GM18511 (cell line): ENCODE measurements around the gene PITPNM3.
"Not testable (repeated sequence)": the region's sequence is repeated elsewhere in the genome, so short reads cannot be mapped to it uniquely, and the experiment has no call there.

Experiments
- ATAC-seq: cut with Tn5 transposase; IDR thresholded peaks from one replicate; pipeline ENCODE4 v1.9.1; 2021; ENCODE audit warnings: mild to moderate bottlenecking, moderate library complexity; ENCODE audit not compliant: unreplicated experiment

The PITPNM3 gene

DNA sequence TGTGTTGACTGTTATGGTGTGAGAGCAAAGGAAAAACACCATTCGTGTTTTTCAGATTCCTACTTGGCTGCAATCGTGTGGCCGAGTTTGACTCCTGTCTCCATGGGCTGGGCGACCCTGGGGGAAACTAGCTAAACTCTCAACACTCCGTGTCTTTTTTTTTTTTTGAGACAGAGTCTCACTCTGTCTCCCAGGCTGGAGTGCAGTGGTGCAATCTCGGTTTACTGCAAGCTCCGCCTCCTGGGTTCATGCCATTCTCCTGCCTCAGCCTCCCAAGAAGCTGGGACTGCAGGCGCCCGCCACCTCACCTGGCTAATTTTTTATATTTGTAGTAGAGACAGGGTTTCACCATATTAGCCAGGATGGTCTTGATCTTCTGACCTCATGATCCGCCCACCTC, 73.6 kb downstream of the PITPNM3 start:
- not testable (repeated sequence) for ATAC-seq

DNA sequence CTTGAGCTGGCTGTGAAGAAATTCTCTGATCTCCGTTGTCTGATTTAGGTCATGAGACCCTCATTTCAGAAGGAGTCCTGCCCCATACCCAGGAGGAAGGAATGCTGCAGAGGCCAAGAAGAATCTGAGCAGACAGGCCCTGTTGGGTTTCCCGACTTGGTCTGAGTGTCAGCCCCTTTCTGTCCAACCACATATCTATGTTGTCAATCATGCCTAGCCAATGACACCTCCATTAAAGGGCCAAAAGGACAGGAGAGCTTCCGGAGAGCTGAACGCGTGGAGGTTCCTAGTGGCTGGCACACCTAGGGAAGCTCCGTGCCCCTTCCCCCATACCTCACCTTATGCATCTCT, 74.3 kb downstream of the PITPNM3 start:
- no peak for ATAC-seq

DNA sequence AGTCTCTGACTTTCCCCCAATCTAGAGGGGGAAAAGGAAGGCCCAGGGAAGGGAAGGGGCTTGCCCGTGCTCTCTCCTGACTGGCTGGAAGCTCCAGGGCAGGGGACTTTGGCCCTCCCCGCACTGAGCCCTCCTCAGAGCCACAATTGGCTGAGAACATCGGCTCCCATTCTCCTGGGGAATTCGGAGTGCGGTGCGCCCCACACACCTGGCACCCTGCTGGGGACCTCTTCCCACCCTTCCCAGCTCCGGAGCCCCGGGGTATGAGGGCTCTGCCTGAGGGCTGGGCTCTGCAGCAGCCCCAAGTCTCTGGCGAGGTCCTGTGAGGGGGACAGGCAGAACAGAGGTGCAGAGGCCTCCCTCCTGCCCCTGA, 76.1 kb downstream of the PITPNM3 start:
- no peak for ATAC-seq

DNA sequence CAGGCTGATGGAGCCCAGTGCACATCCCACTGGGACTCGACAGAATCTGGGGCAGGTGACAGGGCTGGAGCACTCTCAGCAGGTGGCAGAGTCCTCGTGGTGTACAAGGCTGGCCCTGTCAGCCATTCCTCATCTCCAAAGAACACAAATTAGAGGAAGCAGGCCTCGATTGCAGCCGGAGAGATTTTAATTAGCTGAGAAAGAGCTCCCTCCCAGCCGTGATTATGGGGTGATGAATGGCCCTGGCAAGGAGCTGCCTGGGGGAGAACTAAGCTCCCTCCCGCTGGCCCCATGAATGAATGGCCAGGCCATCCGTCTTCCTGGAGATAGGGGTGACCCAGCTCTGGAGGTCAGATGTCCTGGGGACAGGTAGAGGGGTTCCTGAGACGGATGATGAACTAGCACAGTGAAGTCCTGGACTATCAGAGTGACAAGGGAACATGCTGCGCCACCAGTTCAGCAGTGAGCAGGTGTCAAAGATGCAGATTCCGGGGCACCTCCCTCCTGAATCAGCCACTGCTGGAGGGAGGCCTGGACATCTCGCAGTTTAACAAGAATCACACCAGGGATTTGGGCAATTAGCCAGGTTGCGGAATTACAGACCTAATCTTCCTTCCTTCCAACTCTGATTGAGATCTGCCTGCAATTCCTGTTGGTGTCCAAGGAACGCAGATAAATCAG, 76.6 kb downstream of the PITPNM3 start:
- ATAC-seq: no peak

DNA sequence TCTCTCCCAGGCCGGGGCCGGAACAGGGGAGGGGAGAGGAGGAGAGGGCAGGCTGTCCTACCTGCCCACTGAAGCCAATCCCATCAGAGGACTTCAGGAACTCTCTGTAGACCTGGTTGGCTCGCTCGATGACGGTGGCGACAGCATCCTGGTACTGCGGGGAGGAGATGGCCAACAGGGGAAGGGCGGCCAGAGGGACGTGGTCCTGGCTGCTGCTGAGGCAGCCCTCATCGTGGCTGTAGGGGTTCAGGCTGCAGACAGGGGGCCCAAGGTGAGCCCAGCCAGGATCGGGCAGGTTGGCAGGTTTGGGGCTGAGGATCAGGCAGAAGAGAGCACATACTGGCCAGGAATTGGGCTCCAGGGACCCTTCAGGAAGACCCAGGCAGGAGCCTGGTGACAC, 77.9 kb downstream of the PITPNM3 start:
- ATAC-seq: no peak

DNA sequence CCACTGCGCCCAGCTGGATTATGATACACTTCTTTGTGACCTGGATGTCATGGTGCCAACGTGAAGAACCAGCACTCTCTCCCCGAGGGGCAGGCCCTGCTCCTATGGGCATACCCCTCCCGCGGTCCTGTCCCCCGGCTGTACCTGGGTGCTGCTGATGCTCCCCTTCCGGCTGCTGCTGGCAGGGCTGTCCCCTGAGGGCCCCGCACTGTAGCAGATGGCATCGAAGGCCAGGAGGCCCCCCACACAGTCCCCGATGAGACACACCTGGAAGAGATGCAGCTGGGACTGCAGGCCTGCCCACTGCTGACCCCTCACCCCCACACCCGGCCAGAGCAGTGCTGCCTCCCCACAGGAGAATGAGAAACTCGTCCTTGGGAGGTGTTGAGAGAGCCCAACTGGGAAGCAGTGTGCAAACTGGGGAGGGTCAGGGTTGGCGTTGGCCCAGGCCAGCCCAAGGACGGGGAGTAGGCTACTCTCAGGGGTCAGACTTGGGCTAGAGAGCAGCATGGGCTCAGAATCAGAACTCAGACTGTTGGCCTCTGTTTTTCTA, 78.4 kb downstream of the PITPNM3 start:
- no peak for ATAC-seq

DNA sequence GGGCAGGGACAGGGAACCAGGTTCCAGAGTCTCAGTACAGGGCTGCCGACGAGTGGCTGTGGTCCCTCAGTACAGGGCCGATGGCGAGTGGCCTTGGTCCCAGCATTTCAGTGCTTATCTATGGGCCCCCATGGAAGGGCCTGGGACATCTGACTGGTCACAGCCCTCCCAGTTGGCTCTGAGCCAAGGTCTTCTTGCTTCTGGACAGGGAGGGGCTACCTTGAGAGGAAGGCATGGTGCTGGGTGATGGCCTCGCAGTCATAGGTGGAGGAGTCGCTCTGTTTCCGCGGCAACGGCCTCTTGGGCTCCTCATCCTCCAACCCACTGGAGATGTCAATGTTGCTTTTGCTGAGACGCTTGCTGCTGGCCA, 79.6 kb downstream of the PITPNM3 start:
- no peak for ATAC-seq

DNA sequence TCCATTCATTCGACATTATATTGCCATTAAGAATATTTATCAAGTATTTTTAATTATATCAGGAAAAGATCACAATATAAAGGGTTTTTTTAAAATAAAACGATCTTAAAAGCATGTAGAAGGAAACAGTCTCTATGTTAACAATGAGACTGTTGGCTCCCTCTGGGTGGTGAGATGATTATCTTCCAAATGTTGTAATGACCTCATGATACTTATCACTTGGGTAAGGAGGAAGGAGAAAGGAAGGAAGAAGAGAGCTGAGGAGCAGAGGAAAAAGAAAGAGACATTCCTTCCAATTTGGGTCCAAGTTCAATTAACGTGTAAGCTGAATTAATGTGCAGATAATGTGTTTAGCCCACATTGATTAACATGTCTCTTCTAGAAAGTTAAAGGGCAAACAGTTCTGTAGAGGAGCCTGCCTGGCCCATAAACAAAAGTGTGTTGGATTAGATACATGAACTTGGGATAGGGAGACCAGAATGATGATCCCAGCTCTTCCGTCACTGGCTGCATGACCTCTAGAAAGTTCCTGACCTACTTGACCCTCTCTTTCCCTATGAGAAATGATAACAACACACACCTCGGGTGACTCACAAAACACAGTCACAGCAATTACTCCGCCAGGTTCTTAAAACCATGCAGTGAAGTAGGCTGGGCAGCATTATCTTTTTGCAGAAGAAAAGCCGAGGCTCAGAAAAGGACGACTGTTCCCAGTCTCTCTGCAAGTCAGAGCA, 80.1 kb downstream of the PITPNM3 start:
- ATAC-seq: no peak

DNA sequence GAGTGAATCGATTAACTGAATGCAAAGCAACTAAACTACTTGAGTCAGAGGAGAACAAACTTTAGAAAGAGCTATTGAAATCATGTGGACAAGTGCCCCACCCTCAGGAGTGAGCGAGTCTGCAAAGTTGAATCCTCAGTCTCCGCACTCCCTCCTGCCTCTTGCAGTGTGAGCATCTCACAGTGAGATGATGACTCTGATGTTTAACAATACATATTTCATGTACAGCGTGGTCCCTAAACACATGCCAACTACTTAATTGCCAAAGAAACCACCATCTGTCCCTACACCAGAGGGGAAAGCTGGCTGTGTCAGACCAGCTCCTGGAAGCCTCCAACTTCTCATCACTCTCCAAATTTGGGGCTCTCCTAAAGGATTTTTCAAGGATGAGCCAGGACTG, 80.9 kb downstream of the PITPNM3 start:
- no peak for ATAC-seq

DNA sequence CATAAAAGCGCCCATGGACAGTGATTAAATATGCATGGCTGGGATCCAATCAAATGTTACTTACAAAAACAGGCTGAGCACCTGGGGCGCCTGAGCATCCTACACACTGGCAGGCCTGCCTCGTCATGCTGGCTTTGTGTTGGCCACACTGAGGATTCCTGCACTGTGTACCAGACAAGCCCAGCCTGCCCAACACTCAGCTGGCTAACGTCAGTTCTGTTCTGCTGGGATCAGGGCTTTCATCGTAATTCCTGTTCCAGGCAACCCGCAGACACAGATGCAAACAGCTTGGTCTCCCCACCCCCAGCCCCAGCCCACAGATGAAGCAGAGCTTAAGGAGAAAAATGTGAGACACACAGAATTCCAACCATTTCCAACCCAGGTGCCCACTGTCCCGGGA, 81.4 kb downstream of the PITPNM3 start:
- ATAC-seq: no peak

DNA sequence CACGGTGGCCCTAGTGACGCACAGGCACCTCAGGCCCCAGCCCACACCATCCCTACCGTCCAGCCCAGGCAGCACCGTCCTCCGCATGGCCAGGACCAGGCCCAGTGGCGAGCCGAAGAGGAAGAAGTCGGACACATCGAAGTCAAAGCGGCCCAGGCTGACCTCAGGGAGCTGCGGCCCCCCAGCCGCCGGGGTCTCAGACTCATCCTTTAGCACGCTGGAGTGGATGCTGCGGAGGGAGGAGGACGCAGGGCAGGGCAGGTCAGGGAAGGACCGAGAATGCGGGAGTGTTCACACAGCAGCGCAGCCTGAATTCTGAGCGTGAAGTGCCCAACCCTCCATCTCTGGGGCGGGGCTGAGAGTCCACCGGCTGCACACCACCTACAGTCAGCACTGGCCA, 82.0 kb downstream of the PITPNM3 start:
- no peak for ATAC-seq

DNA sequence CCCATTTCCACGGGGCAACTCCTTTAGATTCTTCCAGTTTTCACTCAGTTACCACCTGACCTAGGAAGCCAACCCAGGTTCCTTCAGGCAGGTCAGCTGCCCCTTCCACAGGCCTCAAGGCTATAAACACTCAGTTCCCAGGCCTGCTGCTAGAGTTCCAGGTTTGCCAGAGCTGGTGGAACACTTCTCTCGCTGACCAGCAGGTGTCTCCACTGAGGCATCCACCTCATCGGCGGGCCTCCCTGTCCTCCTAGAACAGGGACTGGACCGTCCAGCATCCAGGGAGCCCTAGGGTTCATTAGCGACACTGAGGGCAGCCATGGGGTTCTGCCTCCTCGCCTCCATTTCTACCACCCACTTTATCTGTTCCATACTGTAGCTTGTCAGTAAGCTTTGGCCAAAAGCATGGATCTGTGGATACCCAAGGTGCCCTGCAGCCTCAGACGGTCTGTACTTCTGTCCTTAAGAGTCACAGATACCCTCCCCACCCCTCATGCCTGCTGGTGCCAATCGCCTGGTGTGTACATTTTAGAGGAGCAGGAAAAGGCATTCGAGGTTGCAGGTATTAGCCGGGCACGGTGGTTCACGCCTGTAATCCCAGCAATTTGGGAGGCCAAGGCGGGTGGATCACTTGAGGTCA, 83.1 kb downstream of the PITPNM3 start:
- peak; percentile 50 for ATAC-seq

DNA sequence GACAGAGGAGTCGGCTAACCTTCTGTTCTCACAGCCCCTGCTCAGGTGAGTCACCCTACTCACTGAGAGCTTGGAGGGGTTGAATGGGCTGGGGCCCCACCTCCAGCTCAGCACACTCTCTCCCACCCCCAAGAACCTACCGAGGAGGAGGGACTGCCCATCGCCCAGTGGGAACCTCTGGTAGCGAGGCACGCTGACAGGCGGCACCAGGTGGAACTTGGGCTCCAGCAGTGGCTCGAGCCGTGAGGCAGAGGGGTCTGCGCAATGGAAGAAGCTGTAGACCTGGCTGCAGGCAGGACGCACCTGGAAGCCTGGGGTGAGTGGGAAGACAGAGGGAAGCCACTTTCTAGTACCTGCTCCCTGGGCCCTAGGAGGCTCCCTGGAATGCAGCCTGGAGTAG, 83.8 kb downstream of the PITPNM3 start:
- ATAC-seq: no peak

DNA sequence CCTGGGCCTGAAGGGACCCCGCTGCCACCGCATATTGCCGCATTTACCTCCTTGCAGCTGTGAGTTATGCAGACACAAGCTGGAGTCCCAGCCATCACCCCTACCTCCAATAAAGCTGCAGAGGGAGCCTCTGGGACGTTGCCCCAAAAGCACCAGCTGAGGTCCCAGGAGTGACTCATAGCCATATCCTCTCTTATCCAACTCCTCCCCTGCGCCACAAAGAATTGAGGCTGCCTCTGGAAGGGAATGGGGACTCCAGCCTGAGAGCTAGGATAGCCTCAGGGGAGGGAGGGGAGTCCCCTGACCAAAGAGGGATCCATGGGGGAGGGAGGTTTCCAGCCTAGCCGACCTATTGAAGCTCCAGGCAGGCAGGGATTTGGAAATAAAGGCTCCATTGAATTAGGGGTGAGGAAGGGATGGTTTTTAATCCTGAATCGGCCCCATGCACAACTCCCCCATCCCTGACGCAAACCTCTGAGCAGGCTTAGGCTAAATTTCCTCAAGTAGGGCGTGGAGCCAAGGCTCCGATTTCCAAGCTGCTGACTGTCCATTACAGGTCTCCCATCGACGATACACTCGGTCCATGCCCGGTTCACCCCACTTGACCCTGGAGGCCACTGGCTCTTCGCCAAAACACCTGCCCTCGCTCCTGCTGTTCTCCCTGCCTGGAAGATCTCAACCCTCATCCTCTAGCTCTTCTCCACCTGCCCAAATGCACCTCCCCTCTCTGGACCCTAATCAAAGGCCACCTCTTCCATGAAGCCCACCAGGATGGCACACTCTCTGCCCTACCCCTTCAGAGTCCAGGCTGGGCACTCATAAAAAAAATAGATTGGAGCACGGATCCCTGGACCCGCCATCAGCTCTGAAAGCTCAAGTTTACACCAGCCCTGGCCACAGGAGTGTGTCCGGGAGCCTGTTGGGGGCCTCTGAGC, 84.6 kb downstream of the PITPNM3 start:
- no peak for ATAC-seq

DNA sequence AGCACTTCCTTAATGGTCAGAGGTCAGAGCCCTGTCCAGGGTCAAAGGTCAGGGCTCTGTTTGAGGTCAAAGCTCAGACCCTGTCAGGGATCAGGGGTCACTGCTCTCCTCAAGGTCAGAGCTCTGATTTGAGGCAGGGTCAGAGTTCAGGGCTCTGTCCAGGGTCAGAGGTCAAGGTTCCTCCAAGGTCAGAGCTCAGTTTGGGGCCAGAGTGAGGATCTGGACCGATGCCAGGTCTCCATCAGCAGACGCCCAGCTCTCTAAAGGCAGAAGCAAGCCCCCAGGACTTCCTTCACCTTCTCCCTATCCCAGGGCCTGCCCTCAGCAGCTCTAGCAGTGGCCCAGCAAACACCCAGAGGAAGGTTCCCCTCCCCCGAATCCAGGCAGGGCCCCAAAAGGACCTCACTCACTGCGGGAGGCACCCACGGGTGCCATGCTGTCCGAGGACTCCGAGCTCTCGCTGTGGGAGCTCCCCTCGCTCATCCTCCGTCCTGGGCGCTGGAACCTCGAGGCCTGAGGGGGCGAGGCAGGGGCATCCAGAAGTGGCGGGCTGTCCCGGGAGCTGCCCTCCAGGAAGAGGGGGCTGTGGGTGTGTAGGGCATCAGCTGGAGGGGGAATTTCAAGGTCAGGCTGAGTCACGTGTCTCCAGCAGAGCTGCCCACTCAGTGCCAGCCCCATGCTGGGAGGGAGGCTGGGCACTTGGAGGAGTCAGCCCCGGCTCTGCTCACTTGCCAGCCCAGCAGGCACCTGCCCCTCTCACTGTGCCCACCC, 85.4 kb downstream of the PITPNM3 start:
- no peak for ATAC-seq

DNA sequence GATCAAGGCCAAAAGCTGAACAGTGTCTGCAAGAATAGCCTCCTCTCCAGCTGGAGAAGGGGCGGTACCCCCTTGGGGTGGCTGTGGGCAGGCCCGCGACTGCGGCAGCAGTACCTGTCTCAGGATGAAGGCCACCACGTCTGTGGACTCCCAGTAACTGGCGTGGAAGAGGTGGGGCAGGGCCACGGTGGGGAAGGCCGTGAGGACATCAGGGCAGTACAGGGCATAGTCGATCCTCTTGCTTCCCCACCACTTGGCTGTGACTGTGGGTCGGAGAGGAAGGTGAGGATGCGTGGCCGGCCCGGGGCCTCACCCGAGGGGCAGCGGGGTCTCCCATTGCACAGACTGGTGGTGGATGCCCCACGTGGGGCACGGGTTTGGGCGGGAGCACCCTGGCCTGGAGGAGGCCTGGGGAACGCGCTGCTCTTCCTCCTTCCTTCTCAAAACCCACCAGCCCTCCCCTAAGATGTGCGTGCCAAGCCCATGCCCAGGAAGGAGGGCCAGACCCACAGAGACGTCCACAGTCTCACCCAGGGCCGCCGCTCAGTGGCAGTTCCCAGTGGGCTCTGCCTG, 86.1 kb downstream of the PITPNM3 start:
- no peak for ATAC-seq

DNA sequence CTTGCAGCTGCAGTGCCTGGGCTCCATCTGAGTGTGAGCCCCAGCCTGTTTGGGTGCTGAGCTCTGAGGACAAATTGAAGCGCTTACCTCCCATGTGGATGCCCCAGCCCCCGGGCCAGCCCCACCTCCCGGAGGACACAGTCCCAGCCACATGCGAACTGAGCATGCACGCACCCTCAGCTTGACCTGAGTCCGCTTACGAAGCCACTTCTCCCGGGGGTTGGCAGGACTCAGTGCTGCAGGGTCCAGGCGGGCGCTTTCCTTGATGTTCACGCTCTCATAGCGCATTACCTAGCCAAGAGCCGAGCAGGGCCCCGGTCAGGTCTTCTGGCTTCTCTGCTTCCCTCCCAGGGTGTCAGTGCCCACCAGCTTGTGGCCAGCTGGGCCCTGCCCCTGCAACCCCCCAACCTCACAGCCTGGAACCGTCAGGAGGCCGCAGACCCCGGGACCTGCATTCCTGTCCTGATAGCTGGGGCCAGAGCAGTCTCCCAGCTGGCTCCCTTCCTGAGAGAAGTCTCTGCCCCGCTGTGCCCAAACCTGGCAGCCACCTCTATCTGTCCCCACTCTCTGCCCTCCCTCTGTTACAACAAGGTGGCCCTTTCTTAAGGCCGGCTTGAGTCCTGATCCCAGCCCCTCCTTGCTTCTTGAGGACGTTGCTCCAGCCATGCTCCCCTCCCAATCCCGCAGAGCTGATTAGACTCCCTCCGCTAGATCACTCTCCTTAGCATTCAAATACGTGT, 88.1 kb downstream of the PITPNM3 start:
- no peak for ATAC-seq

DNA sequence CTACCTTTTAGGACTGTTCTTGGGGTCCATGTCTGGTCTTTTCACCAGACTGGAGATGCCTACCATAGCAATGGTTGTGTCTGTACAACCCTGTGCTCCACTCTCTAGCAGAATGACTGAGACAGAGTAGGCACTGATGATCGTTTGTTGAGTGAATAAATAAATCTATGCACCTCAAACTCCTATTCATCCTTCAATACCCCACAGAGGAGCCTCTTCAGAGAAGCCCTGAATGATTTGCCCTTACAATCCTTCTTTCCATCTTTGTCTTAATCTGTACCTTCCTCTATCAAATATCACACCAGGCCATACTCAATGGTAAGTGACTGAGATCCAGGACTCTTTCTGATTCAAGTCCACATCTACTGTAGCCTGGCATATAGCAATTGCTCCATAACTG, 88.8 kb downstream of the PITPNM3 start:
- ATAC-seq: no peak
